ENCODE results near the gene DAB1. TPM values are rescaled to one million over a fixed set of nuclear protein-coding genes. Genes with fewer than 3 reads are reported as not detected.

DAB1 gene
- total and polyA plus RNA-seq, 2 of the 8 experiments (the other 6 are each of a cell fraction or from before 2014, with no cell fraction given): 4.4 to 11.8 TPM

DNA sequence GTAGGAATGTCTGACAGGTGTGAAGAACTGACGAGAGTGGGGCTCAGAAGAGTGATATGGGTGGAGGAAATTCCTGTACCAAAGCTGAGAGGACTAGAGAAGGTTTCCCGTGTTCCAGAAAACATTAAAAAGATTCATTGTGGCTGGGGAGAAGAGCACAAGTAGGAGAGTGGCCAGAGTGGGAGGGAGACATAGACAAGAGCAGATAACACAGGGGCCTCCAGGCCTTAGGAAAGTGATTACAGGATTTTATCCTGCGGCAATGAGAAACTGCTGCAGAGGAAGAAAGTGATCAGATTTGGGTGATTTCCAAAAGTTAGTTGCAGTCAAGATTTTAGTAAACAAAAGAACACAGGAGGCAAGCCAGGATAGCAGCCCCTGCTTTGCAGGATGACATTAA lies 465.9 kb downstream of the DAB1 start:
- no peak overlapping the region for H2AFZ ChIP-seq (ENCODE audit: low read length)
- H3K27ac ChIP-seq (ENCODE audit: low read depth, low read length): no peak overlapping the region
- no peak overlapping the region for H3K4me3 ChIP-seq (ENCODE audit: extremely low read depth in 1 of 4, insufficient read depth in 2 of 4, low read depth in 3 of 4, low read length in 4 of 4)
- H3K23ac ChIP-seq (ENCODE audit: insufficient read length): no peak overlapping the region
- H3K4me1 ChIP-seq (replicated peaks in 1 of 4; ENCODE audit: control insufficient read depth in 3 of 4, insufficient read depth in 4 of 4, low read length in 3 of 4): no peaks in the 10 kb centered on the region
- H2BK5ac ChIP-seq (ENCODE audit: low read depth, low read length): no peak overlapping the region
- no peaks in the 10 kb centered on the region for H3K36me3 ChIP-seq (ENCODE audit: control insufficient read depth in 2 of 4, insufficient read depth in 4 of 4, low read length in 3 of 4)
- no peak overlapping the region for H4K8ac ChIP-seq (ENCODE audit: extremely low read depth, insufficient read depth, low read length)
- H4K5ac ChIP-seq (ENCODE audit: insufficient read length, low read depth, low read length): no peak overlapping the region
- 83% methylated on average over 2 of the region's 3 CpGs; no CpG with 5 or more reads in 1 of the 2 experiments for WGBS, 2 experiments (ENCODE audit: extremely low coverage in 1 of 2, insufficient coverage in 1 of 2, insufficient read length in 1 of 2, insufficient replicate concordance in 2 of 2, low coverage in 1 of 2, low lambda C conversion rate in 2 of 2, missing lambda C conversion rate in 1 of 2)
- H3K79me1 ChIP-seq (ENCODE audit: low read depth, low read length): no peaks in the 10 kb centered on the region
- H3K9ac ChIP-seq (replicated peaks in 1 of 4; ENCODE audit: extremely low read depth in 1 of 4, low read depth in 3 of 4, low read length in 3 of 4): no peak overlapping the region
- no peak overlapping the region for H3K14ac ChIP-seq (ENCODE audit: insufficient read length)
- H3K4me2 ChIP-seq (ENCODE audit: insufficient read depth in 1 of 2, low read depth in 2 of 2, low read length in 2 of 2): no peak overlapping the region
- no peak overlapping the region for H3K18ac ChIP-seq (ENCODE audit: extremely low read depth, low read length)
- no peak overlapping the region for H4K91ac ChIP-seq (replicated peaks; ENCODE audit: insufficient read length, low read length)
- H3K56ac ChIP-seq (replicated peaks; ENCODE audit: insufficient read length, low read depth, low read length): no peak overlapping the region
- CTCF ChIA-PET (ENCODE audit: partially characterized antibody): interaction anchor here (1.5 to 5.2 kb wide), 2 partner anchors 11 to 125 kb away, joined by 5 to 30 read pairs; no protein-coding TSS in a partner anchor
- FAIRE-seq (no peak), DNase-seq (ENCODE audit: low read depth in 1 of 2, low spot score in 2 of 2) (no peak)
- no peak overlapping the region for H2AK5ac ChIP-seq (ENCODE audit: low read depth, low read length)
- no peaks in the 10 kb centered on the region for H3K27me3 ChIP-seq (replicated peaks in 1 of 4; ENCODE audit: control insufficient read depth in 3 of 4, extremely low read depth in 1 of 4, insufficient read depth in 3 of 4, low read length in 3 of 4)
- POLR2A ChIA-PET (ENCODE audit: partially characterized antibody): no interaction called here
- H3K9me3 ChIP-seq (ENCODE audit: insufficient read depth in 2 of 2, low read depth in 1 of 2, low read length in 1 of 2): no peaks in the 10 kb centered on the region
- H2BK15ac ChIP-seq (ENCODE audit: low read length): no peak overlapping the region
- H2BK12ac ChIP-seq (ENCODE audit: low read depth, low read length): no peak overlapping the region
- no peak overlapping the region for H3K4ac ChIP-seq (replicated peaks; ENCODE audit: insufficient read length, low read depth, low read length)
- no peaks in the 10 kb centered on the region for H3K79me2 ChIP-seq (ENCODE audit: control insufficient read depth in 1 of 2, insufficient read depth in 2 of 2, low read length in 2 of 2)
- H4K20me1 ChIP-seq (replicated peaks in 1 of 2; ENCODE audit: control insufficient read depth in 1 of 2, insufficient read depth in 2 of 2, low read length in 2 of 2): no peaks in the 10 kb centered on the region
- no peak overlapping the region for H2BK20ac ChIP-seq (ENCODE audit: low read length)
- no peak overlapping the region for H2BK120ac ChIP-seq (replicated peaks; ENCODE audit: low read depth, low read length)
- no peaks in the 10 kb centered on the region for H3K23me2 ChIP-seq (ENCODE audit: low read depth, low read length)
- TF ChIP-seq USF2 (IDR thresholded peaks at IDR 0.05; ENCODE audit: low read length) (no peak), GABPA (IDR thresholded peaks at IDR 0.05; ENCODE audit: borderline replicate concordance, insufficient read depth, low read length) (no peak), TAF7 (optimal IDR thresholded peaks at IDR 0.05; ENCODE audit: borderline replicate concordance, low read depth, low read length) (no peak), CTCF (IDR thresholded peaks at IDR 0.05; ENCODE audit: control extremely low read depth in 1 of 3, insufficient read depth in 1 of 3, low read depth in 1 of 3, low read length in 3 of 3) (no peak), SUZ12 (IDR thresholded peaks at IDR 0.05; ENCODE audit: low read length) (no peak), KDM5A (IDR thresholded peaks at IDR 0.05; ENCODE audit: low read length) (no peak), TAF1 (IDR thresholded peaks at IDR 0.05; ENCODE audit: low read depth, low read length) (no peak), CBX5 (IDR thresholded peaks at IDR 0.05; ENCODE audit: low read depth, low read length) (no peak)
- TF ChIP-seq, protein P1, sequence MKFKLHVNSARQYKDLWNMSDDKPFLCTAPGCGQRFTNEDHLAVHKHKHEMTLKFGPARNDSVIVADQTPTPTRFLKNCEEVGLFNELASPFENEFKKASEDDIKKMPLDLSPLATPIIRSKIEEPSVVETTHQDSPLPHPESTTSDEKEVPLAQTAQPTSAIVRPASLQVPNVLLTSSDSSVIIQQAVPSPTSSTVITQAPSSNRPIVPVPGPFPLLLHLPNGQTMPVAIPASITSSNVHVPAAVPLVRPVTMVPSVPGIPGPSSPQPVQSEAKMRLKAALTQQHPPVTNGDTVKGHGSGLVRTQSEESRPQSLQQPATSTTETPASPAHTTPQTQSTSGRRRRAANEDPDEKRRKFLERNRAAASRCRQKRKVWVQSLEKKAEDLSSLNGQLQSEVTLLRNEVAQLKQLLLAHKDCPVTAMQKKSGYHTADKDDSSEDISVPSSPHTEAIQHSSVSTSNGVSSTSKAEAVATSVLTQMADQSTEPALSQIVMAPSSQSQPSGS (IDR thresholded peaks at IDR 0.05; ENCODE audit: low read length): no peak

All from H1 (cell line).